Measurements from ENCODE around the gene LIN28A. TPM values are rescaled to one million over a fixed set of nuclear protein-coding genes. Genes with fewer than 3 reads are reported as not detected.

LIN28A gene
- total RNA-seq, 1 donor from 2014 or later = not detected

DNA sequence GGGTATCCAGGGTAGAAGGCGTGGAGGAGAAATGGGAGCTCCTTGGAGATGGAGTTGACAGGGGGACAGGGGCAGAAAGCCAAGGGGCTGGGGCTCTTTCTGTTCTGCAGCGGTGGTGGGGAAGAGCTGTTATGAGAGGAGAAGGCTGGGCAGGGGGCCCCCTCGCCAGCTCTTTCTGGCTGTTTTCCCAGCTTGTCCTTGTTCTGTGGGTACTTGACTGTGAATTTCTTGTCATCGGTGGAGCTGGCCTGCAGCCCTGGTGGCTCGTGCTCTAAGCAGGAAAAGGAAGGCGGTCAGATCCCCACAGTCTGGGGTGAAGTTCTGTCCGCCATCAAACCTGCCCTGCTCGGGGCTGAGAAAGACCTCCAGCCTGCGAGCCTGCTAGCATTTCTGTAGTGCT lies 45.7 kb upstream of the LIN28A start:
- Mint-ChIP-seq H3K4me3 (no peak overlapping the region), H3K9me3 (no peaks in the 10 kb centered on the region), H3K27ac (no peak overlapping the region), H3K27me3 (peaks cover 24% of the 10 kb centered on the region), H3K4me1 (peaks cover 22% of the 10 kb centered on the region), H3K36me3 (ENCODE audit: low read depth) (no peaks in the 10 kb centered on the region)
- no peak for TF ChIP-seq CTCF (IDR thresholded peaks at IDR 0.05)
- intact Hi-C loops (cut with micrococcal nuclease) = loop anchor here (1.0 kb wide), 1 partner anchor 175 kb away; the partner anchor contains the start of gene CATSPER4
- ChIA-PET CTCF (interaction anchor here (1.0 to 3.5 kb wide), 7 partner anchors 13 to 195 kb away, joined by 3 to 26 read pairs (median 6); partner anchors contain the start of genes CEP85 and ZNF593), POLR2A (no interaction called here)
- DNase-seq = no peak
- ATAC-seq (ENCODE audit: low read depth) = no peak

- Mint-ChIP-seq H3K27me3 (peaks cover 18% of the 10 kb centered on the region), H3K9me3 (no peaks in the 10 kb centered on the region), H3K4me3 (no peak overlapping the region), H3K27ac (no peak overlapping the region), H3K4me1 (peaks cover 5% of the 10 kb centered on the region), H3K36me3 (ENCODE audit: low read depth) (no peaks in the 10 kb centered on the region)
- ATAC-seq (ENCODE audit: low read depth) (no peak), DNase-seq (no peak)
- intact Hi-C loops (cut with micrococcal nuclease) = no loop called here
- CTCF ChIA-PET = no interaction called here
- TF ChIP-seq CTCF (IDR thresholded peaks at IDR 0.05) = no peak
- POLR2A ChIA-PET = no interaction called here
Measured at GRCh38 chr1:26367441-26367840, 43.2 kb upstream of the LIN28A start.

DNA sequence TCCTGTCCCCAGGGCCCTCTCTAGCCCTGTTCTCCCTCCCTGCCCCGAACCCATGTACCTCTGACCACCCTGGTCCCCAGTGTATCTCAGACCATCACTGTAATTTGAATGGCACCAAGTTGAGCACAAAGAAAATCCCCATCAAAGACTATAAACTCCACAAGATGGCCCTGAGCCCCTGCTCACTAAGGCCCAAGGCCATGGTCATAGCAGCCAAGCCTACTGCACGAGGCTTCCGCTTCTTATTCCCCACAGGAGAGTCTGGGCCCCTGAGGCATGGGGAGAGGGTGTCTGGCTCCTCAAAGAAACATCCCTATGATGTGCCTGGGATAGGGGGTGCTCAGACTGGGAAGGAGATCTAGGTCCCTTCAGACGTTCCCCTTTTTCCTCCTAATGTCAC lies 42.6 kb upstream of the LIN28A start:
- TF ChIP-seq CTCF (IDR thresholded peaks at IDR 0.05) = no peak
- no peak for DNase-seq
- ATAC-seq (ENCODE audit: low read depth) = no peak
- H3K9me3 Mint-ChIP-seq = no peaks in the 10 kb centered on the region
- no peak overlapping the region for H3K4me3 Mint-ChIP-seq
- no peaks in the 10 kb centered on the region for H3K36me3 Mint-ChIP-seq (ENCODE audit: low read depth)
- ChIA-PET CTCF (no interaction called here), POLR2A (no interaction called here)
- intact Hi-C loops (cut with micrococcal nuclease) = no loop called here
- H3K4me1 Mint-ChIP-seq = peaks cover 5% of the 10 kb centered on the region
- H3K27ac Mint-ChIP-seq = no peak overlapping the region
- peaks cover 18% of the 10 kb centered on the region for H3K27me3 Mint-ChIP-seq

GRCh38 chr1:26368486-26368885 lies 42.1 kb upstream of the LIN28A start:
- H3K36me3 Mint-ChIP-seq (ENCODE audit: low read depth) = no peaks in the 10 kb centered on the region
- intact Hi-C loops (cut with micrococcal nuclease) = no loop called here
- TF ChIP-seq CTCF (IDR thresholded peaks at IDR 0.05) = no peak
- ChIA-PET POLR2A (no interaction called here), CTCF (no interaction called here)
- H3K27ac Mint-ChIP-seq = no peak overlapping the region
- no peaks in the 10 kb centered on the region for H3K9me3 Mint-ChIP-seq
- no peak for DNase-seq
- ATAC-seq (ENCODE audit: low read depth) = no peak
- peaks cover 7% of the 10 kb centered on the region for H3K4me1 Mint-ChIP-seq
- H3K4me3 Mint-ChIP-seq = no peak overlapping the region
- H3K27me3 Mint-ChIP-seq = peaks cover 18% of the 10 kb centered on the region

GRCh38 chr1:26370591-26371382 lies 39.8 kb upstream of the LIN28A start:
- POLR2A ChIA-PET = no interaction called here
- peak overlapping the region; percentile 26 for H3K27ac Mint-ChIP-seq
- no peaks in the 10 kb centered on the region for H3K9me3 Mint-ChIP-seq
- DNase-seq (no peak), ATAC-seq (ENCODE audit: low read depth) (no peak)
- no peaks in the 10 kb centered on the region for H3K36me3 Mint-ChIP-seq (ENCODE audit: low read depth)
- H3K27me3 Mint-ChIP-seq = peaks cover 5% of the 10 kb centered on the region
- H3K4me3 Mint-ChIP-seq = no peak overlapping the region
- no peak for TF ChIP-seq CTCF (IDR thresholded peaks at IDR 0.05)
- intact Hi-C loops (cut with micrococcal nuclease) = no loop called here
- CTCF ChIA-PET = interaction anchor here (1.5 kb wide), 1 partner anchor 46 kb away, joined by 5 read pairs; no protein-coding TSS in a partner anchor
- H3K4me1 Mint-ChIP-seq = peaks cover 22% of the 10 kb centered on the region
